ENCODE measurements around the gene ONECUT1.

- no peak for TF ChIP-seq CTCF (IDR thresholded peaks at IDR 0.05; ENCODE audit: control extremely low read depth in 1 of 3, insufficient read depth in 1 of 3, low read depth in 1 of 3, low read length in 3 of 3)
- no peak for TF ChIP-seq POLR2A (IDR thresholded peaks at IDR 0.05; ENCODE audit: control extremely low read depth in 1 of 2, low read depth in 2 of 2, low read length in 2 of 2)
- no peak for TF ChIP-seq SP2 (IDR thresholded peaks at IDR 0.05; ENCODE audit: low read length)
- TF ChIP-seq KDM4A (IDR thresholded peaks at IDR 0.05; ENCODE audit: low read depth, low read length, severe bottlenecking) = no peak
- TF ChIP-seq GABPA (IDR thresholded peaks at IDR 0.05; ENCODE audit: borderline replicate concordance, insufficient read depth, low read length) = no peak
- no peak for TF ChIP-seq E2F6 (IDR thresholded peaks at IDR 0.05)
These were observed 6.0 kb upstream of the ONECUT1 start for GRCh38 chr15:52796228-52796521.
